ENCODE results near the gene TAOK3. TPM values are rescaled to one million over a fixed set of nuclear protein-coding genes. Genes with fewer than 3 reads are reported as not detected.

The TAOK3 gene
- total RNA-seq, 2 donors from 2014 or later, result 52.3 to 59.6 TPM

DNA sequence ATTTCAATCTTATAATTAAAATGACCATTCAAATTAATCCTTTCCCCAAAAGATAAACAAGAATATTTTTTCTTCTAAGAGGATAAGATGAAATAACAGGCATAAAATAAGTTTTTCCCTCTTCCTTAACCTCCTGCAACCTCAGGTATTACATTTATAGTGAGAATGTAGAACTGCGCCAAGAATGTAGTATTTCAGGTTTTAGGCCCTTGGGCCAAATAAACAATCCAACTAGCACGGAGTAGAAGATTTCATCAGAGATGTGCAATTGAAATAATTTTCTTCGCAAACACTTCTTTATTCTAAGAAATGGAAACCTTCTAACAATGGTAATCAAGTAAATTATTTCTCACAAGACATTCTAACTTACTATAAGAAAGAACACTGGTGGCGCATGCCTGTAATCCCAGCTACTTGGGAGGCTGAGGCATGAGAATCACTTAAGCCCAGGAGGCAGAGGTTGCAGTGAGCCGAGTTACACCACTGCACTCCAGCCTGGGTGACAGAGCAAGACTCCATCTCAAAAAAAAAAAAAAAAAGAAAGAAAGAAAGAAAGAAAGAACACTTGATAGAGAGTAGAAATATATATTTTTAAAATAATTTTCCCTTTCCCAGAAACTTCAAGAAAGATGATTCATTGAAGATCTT, 100.8 kb downstream of the TAOK3 start:
- no peak overlapping the region for H3K27ac ChIP-seq
- DNase-seq (ENCODE audit: low spot score) (no peak), ATAC-seq (ENCODE audit: insufficient number of reproducible peaks, low FRiP score, low read depth) (no peak)
- H3K9me3 ChIP-seq, result no peaks in the 10 kb centered on the region
- H3K27me3 ChIP-seq (replicated peaks; ENCODE audit: insufficient read depth), result no peaks in the 10 kb centered on the region
- TF ChIP-seq, protein P1, sequence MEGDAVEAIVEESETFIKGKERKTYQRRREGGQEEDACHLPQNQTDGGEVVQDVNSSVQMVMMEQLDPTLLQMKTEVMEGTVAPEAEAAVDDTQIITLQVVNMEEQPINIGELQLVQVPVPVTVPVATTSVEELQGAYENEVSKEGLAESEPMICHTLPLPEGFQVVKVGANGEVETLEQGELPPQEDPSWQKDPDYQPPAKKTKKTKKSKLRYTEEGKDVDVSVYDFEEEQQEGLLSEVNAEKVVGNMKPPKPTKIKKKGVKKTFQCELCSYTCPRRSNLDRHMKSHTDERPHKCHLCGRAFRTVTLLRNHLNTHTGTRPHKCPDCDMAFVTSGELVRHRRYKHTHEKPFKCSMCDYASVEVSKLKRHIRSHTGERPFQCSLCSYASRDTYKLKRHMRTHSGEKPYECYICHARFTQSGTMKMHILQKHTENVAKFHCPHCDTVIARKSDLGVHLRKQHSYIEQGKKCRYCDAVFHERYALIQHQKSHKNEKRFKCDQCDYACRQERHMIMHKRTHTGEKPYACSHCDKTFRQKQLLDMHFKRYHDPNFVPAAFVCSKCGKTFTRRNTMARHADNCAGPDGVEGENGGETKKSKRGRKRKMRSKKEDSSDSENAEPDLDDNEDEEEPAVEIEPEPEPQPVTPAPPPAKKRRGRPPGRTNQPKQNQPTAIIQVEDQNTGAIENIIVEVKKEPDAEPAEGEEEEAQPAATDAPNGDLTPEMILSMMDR (IDR thresholded peaks at IDR 0.05), result no peak
- no peak overlapping the region for H3K4me3 ChIP-seq
- H3K36me3 ChIP-seq, result no peaks in the 10 kb centered on the region
- no peaks in the 10 kb centered on the region for H3K4me1 ChIP-seq (ENCODE audit: control insufficient read depth in 1 of 2, low read depth in 2 of 2)

DNA sequence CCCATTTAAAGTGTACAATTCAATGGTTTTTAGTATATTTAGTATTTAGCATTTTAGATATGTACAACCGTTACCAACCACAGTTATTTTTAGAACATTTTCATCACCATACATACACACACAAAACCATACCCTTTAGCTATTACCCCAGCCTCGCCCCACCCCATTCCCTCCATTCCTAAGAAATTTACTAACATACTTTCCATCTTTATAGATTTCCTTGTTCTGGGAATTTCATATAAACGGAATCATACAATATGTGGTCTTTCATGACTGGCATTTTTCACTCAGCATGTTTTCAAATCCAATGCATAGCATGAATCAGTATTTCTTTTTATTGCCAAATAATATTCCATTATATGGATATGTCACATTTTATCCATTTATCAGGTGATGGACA, 101.5 kb downstream of the TAOK3 start:
- Histone ChIP-seq H3K27ac (no peak overlapping the region), H3K4me3 (no peak overlapping the region), H3K27me3 (replicated peaks; ENCODE audit: insufficient read depth) (no peaks in the 10 kb centered on the region), H3K36me3 (no peaks in the 10 kb centered on the region), H3K4me1 (ENCODE audit: control insufficient read depth in 1 of 2, low read depth in 2 of 2) (no peaks in the 10 kb centered on the region), H3K9me3 (no peaks in the 10 kb centered on the region)
- no peak for ATAC-seq (ENCODE audit: insufficient number of reproducible peaks, low FRiP score, low read depth)
- TF ChIP-seq, protein P1 (IDR thresholded peaks at IDR 0.05), result no peak
- DNase-seq (ENCODE audit: low spot score), result no peak

DNA sequence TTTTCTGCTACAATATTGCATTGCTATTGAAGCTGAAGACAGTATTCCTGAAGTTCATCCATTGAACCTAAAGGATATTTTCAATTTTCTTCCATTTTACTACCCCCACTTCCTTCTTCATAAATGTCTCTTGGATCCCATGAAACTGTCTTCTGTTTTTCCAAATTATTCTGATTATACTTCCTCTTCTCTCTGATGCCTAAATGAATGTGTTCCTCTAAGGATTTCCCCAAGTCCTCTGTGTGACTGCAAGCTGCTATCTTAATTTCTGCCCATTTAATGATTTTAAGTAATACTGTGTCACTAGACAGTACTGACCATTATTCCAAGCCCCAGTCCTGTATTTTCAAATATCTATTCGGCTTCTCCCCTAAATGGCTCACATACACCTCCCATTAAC, 102.9 kb downstream of the TAOK3 start:
- Histone ChIP-seq H3K9me3 (no peaks in the 10 kb centered on the region), H3K4me1 (ENCODE audit: control insufficient read depth in 1 of 2, low read depth in 2 of 2) (no peaks in the 10 kb centered on the region), H3K27ac (no peak overlapping the region), H3K36me3 (no peaks in the 10 kb centered on the region), H3K27me3 (replicated peaks; ENCODE audit: insufficient read depth) (no peaks in the 10 kb centered on the region), H3K4me3 (no peak overlapping the region)
- no peak for DNase-seq (ENCODE audit: low spot score)
- TF ChIP-seq, protein P1 (IDR thresholded peaks at IDR 0.05), result no peak
- ATAC-seq (ENCODE audit: insufficient number of reproducible peaks, low FRiP score, low read depth), result no peak

DNA sequence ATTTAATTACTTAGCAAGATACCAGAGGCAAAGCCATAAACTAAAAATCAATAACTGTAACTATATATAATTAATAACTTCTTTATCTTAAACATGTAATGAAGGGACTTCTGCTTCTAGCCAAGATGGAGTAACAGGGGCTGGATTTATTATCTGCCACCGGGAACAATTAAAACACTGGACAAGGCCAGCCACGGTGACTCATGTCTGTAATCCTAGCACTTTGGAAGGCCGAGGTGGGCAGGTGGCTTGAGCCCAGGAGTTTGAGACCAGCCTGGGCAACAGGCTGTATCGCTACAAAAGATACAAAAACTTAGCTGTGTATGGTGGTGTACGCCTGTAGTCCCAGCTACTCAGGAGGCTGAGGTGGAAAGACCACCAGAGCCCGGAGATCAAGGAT, 113.6 kb downstream of the TAOK3 start:
- Histone ChIP-seq H3K27ac (no peak overlapping the region), H3K9me3 (no peaks in the 10 kb centered on the region), H3K4me3 (no peak overlapping the region), H3K36me3 (peaks cover 7% of the 10 kb centered on the region), H3K4me1 (ENCODE audit: control insufficient read depth in 1 of 2, low read depth in 2 of 2) (no peaks in the 10 kb centered on the region), H3K27me3 (replicated peaks; ENCODE audit: insufficient read depth) (no peaks in the 10 kb centered on the region)
- no peak for ATAC-seq (ENCODE audit: insufficient number of reproducible peaks, low FRiP score, low read depth)
- TF ChIP-seq, protein P1 (IDR thresholded peaks at IDR 0.05), result no peak
- no peak for DNase-seq (ENCODE audit: low spot score)

DNA sequence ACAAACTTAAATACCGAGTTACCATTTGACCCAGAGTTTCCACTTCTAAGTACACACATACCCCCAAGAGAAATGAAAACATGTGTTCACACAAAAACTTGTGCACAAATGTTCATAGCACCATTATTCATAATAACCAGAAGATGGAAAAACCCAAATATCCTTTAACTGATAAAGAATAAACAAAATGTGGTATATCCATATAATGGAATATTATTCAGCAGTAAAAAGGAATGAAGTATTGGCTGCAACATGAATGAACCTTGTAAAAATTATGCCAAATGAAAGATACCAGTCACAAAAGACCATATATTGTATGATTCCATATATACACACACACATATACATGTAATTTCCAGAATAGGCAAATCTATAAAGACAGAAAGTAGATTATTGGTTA, 116.4 kb downstream of the TAOK3 start:
- ATAC-seq (ENCODE audit: insufficient number of reproducible peaks, low FRiP score, low read depth), result no peak
- no peaks in the 10 kb centered on the region for H3K4me1 ChIP-seq (ENCODE audit: control insufficient read depth in 1 of 2, low read depth in 2 of 2)
- no peaks in the 10 kb centered on the region for H3K27me3 ChIP-seq (replicated peaks; ENCODE audit: insufficient read depth)
- peaks cover 7% of the 10 kb centered on the region for H3K36me3 ChIP-seq
- H3K9me3 ChIP-seq, result no peaks in the 10 kb centered on the region
- TF ChIP-seq, protein P1 (IDR thresholded peaks at IDR 0.05), result no peak
- no peak overlapping the region for H3K4me3 ChIP-seq
- H3K27ac ChIP-seq, result no peak overlapping the region
- DNase-seq (ENCODE audit: low spot score), result no peak

Data from thoracic aorta (tissue), 2 donors.